ENCODE results near the gene DEFB129. TPM values are rescaled to one million over a fixed set of nuclear protein-coding genes. Genes with fewer than 3 reads are reported as not detected.

The DEFB129 gene
- total and polyA plus RNA-seq, 9 of the 15 experiments (the other 6 are each of a cell fraction or from before 2014, with no cell fraction given): not detected

- in situ Hi-C loops (cut with MboI) (no loop called here), intact Hi-C loops (cut with micrococcal nuclease) (no loop called here)
- no peak for TF ChIP-seq MBD1 (CRISPR knock-in tag; IDR thresholded peaks at IDR 0.05)
- peak; percentile 44; the same call in 1 of the 2 replicates for TF ChIP-seq MAFF (IDR thresholded peaks at IDR 0.05; ENCODE audit: low read length)
- peak; percentile 48; the same call in 1 of the 2 replicates for TF ChIP-seq MAFK (IDR thresholded peaks at IDR 0.05; ENCODE audit: low read length)
- TF ChIP-seq ZBTB9 (CRISPR knock-in tag; IDR thresholded peaks at IDR 0.05): no peak
- TF ChIP-seq SPI1 (IDR thresholded peaks at IDR 0.05; ENCODE audit: borderline replicate concordance, low read depth, low read length): no peak
- TF ChIP-seq VEZF1 (CRISPR knock-in tag; IDR thresholded peaks at IDR 0.05): no peak
- no peak for TF ChIP-seq ZNF644 (tag; IDR thresholded peaks at IDR 0.05; ENCODE audit: low read depth)
- no peak for TF ChIP-seq SIN3B (IDR thresholded peaks at IDR 0.05; ENCODE audit: low read depth)
- no peak for TF ChIP-seq GTF2E2 (tag; IDR thresholded peaks at IDR 0.05)
- peak; percentile 62 for TF ChIP-seq ZNF316 (IDR thresholded peaks at IDR 0.05)
- TF ChIP-seq ZNF174 (CRISPR knock-in tag; IDR thresholded peaks at IDR 0.05): no peak
- no peak for TF ChIP-seq ZNF512 (tag; IDR thresholded peaks at IDR 0.05)
- 0 out of 2 replicates have a peak, but pooled peaks have one; percentile 10 for TF ChIP-seq MAFG (tag; conservative IDR thresholded peaks at IDR 0.05)
- no peak for TF ChIP-seq EHMT2 (IDR thresholded peaks at IDR 0.05)
- Histone ChIP-seq H3K9ac (ENCODE audit: insufficient read depth in 1 of 2, low read depth in 2 of 2, low read length in 2 of 2) (no peak overlapping the region), H3K36me3 (ENCODE audit: control insufficient read depth, insufficient read depth, low read length) (no peaks in the 10 kb centered on the region), H3K9me3 (replicated peaks; ENCODE audit: control insufficient read depth, insufficient read depth, low read depth, low read length) (no peaks in the 10 kb centered on the region), H3K4me1 (replicated peaks in 1 of 2; ENCODE audit: control insufficient read depth in 2 of 2, insufficient read depth in 2 of 2, low read length in 2 of 2) (no peaks in the 10 kb centered on the region), H3K9me1 (ENCODE audit: control insufficient read depth, insufficient read depth, low read length) (no peaks in the 10 kb centered on the region), H3K4me3 (no peak overlapping the region), H2AFZ (ENCODE audit: low read depth, low read length) (no peak overlapping the region), H3K27me3 (ENCODE audit: control insufficient read depth in 2 of 2, insufficient read depth in 2 of 2, low read length in 2 of 2) (peaks cover 0 to 3% of the 10 kb centered on the region in 2 experiments; a peak in 2 of 5 replicates), H4K20me1 (replicated peaks; ENCODE audit: control insufficient read depth, insufficient read depth, low read length) (no peaks in the 10 kb centered on the region), H3K79me2 (ENCODE audit: control insufficient read depth, insufficient read depth, low read length) (no peaks in the 10 kb centered on the region), H3K27ac (ENCODE audit: extremely low read depth, low read depth, low read length) (no peak overlapping the region), H3K4me2 (ENCODE audit: insufficient read depth, low read length) (no peak overlapping the region)
- ATAC-seq (no peak), DNase-seq (ENCODE audit: extremely low read depth in 1 of 4, low spot score in 3 of 4) (no peak), FAIRE-seq (no peak)
- ChIA-PET CTCF (ENCODE audit: low intra/inter-chr PET ratio) (no interaction called here), POLR2A (no interaction called here)
- no TSS peak for BruUV-seq (replicated peaks)
- WGBS (ENCODE audit: insufficient coverage, low coverage, missing lambda C conversion rate): 4% methylated on average over 2 of the region's 2 CpGs
Measured at GRCh38 chr20:214383-214782, 12.7 kb upstream of the DEFB129 start.

All from K562 (cell line).